HG03103 (cell line): ENCODE measurements around the gene KIF1A.
"Not testable (repeated sequence)": the region's sequence is repeated elsewhere in the genome, so short reads cannot be mapped to it uniquely, and the experiment has no call there.

Experiments
- ATAC-seq: cut with Tn5 transposase; IDR thresholded peaks from one replicate; pipeline ENCODE4 v1.9.1; 2021; ENCODE audit warnings: low read depth; ENCODE audit not compliant: unreplicated experiment

KIF1A gene

DNA sequence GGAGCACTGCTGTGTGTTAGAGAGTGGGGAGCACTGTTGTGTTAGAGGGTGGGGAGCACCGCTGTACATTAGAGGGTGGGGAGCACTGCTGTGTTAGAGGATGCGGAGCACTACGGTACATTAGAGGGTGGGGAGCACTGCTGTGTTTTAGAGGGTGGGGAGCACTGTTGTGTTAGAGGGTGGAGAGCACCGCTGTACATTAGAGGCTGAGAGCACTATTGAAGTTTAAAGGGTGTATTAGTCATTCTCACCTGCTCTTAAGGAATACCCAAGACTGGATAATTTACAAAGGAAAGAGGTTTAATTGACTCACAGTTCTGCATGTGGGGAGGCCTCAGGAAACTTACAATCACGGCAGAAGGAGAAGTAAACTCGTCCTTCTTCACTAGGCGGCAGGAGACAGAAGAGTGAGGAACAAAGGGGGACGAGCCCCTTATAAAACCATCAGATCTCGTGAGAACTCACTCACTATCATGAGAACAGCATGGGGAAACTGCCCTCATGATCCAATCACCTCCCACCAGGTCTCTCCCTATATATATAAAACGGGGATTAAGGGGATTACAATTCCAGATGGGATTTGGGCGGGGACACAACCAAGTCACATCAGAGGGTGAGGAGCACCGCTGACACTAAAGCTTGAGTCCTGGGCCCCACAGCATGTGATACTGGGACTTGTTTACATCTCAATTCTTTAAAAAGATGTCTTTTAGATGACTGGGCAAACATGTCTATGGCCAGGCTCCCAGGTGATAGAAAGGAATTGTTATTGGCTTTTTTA, 29.1 kb upstream of the KIF1A start:
- ATAC-seq = no peak

DNA sequence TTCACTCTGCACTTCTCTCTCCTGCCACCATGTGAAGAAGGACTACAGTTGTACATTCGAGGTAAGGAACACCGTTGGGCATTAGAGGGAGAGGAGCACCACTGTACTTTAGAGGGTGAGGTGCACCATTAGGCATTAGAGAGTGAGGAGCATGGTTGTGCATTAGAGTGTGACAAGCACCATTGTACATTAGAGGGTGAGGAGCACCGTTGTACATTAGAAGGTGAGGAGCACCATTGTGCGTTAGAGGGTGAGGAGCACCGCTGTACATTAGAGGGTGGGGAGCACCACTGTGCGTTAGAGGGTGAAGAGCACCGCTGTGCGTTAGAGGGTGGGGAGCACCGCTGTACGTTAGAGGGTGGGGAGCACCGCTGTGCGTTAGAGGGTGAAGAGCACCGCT, 27.8 kb upstream of the KIF1A start:
- no peak for ATAC-seq

DNA sequence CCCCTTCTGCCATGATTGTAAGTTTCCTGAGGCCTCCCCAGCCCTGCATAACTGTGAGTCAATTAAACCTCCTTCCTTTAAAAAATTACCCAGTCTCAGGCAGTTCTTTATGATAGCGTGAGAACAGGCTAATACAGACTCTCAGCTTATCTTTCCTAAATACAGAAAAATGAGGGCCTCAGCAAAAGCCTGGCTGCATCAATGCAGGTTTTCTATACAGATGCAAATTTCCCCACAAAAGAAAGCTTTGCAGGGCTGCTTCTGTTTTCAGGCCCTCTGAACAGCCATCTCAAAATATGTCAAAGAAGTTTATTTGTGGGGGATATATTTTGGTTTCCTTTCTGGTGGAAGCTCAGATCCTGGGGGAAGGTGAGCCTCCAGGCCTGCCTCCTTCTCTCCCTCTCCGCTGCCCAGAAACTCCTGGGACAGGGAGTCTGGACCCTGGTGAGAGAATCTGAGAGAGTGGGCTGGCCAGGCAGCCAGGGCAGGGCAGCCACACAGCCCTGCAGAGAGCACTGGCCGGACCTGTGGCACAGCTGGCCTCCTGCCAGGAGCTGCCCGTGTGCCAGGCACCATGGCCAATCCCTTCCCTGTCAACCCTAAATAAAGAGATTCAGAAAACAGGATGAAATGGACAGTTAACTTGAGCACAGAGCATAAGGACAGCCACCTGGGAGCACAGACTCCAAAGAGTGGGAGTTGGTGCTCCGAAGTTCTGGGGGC, 27.0 kb upstream of the KIF1A start:
- ATAC-seq = no peak

DNA sequence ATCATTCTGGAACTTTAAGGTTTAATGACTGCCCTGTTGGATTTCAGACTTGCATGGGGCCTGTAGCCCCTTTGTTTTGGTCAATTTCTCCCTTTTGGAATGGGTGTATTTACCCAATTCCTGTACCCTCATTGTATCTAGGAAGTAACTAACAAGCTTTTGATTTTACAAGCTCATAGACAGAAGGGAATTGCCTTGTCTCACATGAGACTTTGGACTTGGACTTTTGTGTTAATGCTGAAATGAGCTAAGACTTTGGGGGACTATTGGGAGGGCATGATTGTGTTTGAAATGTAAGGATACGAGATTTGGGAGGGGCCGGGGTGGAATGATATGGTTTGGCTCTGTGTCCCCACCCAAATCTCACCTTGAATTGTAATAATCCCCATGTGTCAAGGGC, 26.3 kb upstream of the KIF1A start:
- not testable (repeated sequence) for ATAC-seq

DNA sequence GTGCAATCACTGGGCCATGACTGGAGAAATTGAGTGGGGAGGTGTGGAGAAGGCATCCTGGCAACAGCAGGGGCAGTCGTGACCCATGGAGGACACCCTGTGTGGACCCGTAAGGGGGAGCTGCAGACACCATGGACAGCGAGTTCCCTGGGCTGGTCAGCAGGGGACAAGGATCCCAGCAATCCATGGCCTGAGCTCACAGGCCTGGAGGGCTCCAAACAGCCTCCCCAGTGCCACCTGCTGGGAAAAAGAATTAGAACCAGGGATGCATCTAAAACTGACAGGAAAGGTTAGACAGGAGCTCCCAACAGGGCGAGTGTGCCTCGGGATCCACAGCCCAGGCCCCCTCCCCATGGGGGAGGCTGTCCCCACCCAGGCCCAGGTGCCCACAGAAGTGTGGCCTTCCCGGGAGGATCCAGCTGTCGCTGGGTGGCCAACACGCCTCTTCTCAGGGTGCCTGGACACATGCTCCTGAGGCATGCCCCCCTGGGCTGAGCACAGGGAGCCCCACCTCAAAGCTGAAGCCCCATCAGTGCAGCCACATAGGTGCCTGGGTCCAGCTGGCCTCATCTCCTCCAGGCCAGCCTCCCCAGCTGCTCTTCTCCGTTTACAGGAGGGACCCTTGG, 20.5 kb upstream of the KIF1A start:
- ATAC-seq = no peak

DNA sequence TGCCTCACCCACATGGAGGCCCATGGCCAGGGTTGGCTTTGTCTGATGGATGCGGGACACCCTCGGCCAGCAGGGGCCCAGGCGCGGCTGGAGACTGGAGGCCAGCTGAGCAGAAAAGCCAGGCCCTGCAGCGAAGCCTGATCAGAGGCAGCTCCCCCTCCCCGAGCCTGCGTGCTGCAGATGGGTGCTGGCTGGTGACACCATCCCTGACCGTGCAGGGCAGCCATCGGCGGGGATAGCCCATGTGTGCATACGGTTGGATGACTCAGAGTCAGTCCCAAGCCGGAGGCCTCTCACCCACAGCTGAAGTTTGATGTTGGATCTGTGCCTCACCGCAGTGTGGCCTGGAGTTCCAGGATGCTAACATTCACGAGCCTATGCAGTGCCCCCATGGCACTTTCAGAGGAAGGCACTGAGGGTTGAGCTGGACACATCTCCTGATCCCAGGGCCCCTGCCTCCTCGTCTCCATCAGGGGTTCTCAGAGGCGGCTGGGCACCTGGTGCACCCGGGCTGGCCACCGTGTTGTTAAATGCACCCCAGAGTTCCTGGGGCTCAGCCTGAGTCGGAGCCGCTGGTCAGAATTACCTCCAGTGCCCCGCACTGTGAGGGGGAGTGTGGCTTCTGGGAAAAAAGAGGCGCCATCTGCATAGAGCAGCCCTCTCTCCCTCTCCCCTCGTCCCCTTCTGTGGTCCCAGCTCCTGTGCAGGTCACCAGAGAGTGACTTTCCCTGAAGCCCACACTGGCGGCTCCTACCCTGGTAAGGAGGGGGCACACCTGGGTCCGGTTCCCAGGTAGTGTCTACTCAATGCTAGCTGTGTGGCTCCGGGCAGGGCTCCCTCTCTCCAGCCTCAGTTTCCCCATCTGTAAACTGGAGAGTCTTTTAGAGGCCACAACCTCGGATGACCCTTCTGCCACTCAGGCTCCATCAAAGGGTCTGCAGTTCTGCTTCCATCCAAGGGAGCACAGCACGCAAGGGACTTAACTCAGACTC, 19.4 kb upstream of the KIF1A start:
- ATAC-seq = no peak

DNA sequence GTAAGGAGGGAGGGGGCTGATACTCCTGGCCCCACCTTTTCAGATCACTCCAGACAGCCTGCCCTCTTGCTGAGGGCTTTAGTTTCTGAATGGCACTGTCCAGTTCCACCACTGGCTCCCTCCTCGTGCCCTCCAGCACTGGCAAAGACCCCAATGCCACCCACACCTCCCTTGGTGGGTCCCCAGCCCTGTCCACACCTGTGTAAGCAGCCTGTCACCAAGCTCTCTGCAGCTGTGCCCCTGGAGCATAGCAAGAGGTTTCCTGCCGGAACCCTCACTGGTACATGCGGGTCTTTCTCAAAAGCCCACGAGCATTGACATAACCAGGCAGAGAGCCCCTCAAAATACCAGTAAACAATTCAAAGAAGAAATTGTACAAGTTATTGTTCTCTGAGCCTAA, 17.6 kb upstream of the KIF1A start:
- no peak for ATAC-seq

DNA sequence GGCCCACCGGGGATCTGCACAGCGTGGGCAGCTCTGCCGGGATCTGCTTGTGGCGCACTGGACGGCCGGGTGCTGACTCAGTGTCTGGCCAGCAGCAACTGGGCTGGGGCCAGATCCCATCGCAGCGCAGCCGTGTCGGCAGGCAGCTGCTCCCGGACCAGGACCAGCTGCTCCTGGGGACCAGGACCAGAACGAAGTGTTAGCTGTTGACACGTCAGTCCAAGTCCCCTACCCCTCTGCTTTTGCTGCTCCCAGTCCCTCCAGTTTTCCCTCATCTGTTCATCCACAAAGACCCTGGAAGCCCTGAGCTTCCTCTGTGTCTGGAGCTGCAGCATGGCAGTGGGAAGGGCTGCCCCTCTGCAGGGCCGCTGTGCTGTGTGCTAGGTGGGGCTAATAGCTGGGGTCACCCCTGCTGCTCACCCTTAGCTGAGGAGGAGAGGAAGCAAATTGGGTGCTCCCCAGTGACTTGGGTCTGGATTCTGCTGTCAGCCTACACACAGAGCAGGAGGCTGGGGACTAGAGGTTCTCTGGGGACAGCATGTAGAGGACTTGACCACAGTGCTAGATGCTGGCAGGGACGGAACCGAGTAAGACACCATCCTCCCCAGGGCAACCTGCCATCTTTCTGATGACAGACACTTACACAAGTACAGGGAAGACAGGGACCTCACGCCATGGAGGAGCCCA, 16.9 kb upstream of the KIF1A start:
- no peak for ATAC-seq

DNA sequence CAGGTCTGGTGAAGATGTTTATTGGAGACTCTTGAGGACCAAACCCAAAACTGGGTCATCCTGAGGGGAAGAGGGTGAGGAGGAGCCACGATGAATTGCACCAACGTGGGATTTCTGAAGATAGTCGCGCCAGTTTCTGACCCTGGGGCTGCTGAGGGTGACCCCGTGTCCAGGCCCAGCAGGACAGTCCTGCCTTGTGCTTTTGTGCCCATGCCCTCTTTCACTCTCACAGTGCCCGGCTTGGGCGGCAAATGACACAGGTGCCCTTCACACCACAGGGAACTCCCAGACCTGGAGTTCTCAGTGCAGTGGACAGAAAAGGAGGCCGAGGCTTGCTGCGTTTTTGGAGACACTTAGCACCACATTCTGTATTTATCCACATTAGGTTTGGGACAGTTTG, 15.5 kb upstream of the KIF1A start:
- no peak for ATAC-seq

DNA sequence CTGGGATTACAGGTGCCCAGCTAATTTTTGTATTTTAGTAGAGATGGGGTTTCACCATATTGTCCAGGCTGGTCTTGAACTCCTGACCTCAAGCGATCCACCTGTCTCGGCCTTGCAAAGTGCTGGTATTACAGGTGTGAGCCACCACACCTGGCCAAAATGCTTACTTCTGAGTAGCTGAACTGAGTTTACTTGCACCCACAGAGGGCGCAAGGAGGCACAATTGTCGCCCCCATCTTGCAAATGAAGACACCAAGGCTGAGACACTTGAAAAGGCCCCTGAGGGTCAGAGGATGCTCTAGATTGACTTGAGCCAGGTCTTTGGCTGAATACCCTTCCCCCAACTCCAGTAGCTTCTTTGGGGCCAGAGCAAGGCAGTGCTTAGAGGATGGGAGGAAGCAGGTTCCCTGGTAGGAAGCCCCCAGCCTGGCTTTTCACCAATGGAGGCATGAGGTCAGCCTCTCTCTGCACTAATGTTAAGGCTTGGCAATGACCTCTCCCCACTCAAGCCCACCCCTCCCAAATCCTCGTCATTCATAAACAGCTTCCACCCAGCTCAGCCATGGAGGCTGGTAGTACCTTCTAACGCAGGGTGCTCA, 14.5 kb upstream of the KIF1A start:
- no peak for ATAC-seq

DNA sequence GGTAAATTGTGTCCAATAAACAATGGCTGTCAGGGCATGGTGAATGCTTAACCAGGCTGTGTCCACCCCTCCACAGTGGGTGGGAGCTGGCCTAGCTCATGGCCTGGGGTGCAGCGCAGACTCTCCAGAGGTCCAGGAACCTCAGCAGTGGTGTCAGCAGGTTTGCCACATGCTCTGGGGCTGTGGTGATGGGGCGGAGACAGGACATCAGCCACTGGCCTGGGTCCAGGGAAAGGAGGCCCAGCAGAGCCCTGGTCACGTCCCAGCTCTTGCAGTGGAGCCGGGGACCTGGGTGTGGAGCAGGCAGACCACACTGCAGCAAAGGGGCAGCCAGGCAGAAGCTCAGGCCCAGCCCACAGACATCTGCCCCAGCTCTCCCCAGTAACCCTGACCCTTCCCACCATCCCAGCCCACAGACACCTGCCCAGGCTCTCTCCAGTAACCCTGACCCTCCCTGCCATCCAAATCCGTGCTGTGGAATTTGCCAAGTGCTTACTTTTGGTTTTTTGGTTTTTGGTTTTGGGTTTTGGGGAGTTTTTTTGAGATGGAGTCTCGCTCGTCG, 13.8 kb upstream of the KIF1A start:
- no peak for ATAC-seq

DNA sequence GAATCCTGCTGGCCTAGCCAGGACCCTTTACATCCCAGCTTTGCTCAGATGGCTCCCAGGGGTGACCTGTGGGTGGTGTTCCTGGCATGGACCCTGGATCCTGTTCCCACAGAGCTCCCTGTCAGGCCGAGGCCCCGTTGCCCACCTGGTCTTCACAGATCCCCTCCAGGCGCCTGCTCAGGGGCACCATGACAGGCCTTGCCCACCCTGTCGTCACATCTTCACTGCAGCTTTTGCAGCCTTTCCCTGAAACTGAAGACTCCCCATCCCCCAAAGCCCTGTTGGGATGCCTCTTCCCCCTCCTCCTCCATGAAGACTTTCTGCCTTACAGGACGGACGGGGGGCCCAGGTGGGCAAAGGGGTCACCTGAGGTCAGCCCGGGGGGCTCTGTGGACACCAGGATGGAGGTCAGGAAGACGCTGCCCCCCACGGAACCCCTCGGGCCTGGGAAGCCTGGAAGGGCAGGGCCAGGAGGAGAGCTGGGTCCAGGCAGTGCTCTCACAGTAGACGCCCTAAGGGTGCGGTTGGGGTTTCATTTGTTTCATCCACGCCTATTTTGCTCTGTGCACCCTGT, 13.0 kb upstream of the KIF1A start:
- ATAC-seq = no peak

DNA sequence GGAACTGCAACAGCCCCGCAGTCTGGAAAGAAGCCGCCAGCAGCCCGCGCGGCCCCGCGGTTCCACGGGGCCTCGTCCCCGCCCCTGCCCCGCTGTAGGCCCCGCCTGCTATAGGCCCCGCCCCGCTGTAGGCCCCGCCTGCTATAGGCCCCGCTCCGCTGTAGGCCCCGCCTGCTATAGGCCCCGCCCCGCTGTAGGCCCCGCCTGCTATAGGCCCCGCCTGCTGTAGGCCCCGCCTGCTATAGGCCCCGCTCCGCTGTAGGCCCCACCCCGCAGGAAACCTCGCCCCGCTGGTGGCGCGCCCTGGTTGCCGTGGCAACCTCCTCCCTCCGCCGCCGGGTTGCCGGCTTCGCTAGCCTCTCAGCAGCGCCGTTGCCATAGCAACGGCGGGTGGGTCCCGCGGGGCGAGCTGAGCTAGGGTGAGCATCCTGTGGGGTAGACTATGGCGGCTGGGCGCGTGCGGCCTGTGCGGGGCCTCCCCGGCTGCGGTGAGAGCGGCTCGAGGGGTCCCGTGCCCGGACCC, 12.2 kb upstream of the KIF1A start:
- peak; percentile 92 for ATAC-seq

DNA sequence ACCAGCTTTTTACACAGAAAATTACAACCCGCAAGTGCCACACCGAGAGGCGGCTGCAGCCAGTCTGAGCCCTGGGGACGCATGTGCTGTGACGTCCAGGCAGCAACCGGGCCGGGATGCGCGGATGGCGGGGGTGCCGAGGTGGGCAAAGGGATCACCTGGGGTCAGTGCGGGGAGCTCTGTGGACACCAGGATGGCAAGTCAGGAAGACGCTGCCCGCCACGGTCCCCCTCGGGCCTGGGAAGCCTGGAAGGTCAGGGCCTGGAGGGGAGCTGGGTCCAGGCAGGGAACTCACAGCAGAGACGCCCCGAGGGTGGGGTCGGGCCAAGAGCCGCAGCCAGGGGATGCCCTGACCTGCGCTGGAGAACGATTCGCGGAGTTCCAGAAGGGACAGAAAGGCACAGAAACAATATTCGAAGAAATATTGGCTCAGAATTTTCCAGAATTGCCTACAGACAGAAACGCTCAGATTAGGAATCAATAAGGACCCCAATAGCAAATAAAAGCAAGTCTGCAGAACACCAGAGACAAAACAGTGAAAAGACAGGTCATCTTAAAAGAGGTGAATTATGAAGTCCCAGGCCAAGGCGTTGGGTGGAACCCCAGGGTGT, 11.7 kb upstream of the KIF1A start:
- no peak for ATAC-seq

DNA sequence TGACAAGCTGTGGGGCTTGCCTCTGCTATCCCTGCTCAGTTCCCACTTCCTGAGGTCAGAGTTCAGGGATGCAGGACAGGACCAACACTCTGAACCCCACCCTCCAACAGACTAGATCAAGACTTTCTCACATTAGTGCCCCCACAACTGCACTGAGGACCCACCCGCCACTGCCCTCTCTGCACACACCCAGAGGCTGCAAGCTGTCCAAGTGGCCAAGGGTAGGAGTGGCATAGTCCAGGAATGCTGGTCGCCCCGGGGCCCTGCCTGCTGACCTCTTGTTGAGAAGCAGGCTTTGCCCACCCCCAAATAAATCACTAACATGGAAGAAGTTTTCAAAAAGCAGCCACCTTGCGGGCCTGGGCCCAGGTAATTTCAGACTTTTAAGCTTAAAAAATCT, 5.5 kb upstream of the KIF1A start:
- no peak for ATAC-seq

DNA sequence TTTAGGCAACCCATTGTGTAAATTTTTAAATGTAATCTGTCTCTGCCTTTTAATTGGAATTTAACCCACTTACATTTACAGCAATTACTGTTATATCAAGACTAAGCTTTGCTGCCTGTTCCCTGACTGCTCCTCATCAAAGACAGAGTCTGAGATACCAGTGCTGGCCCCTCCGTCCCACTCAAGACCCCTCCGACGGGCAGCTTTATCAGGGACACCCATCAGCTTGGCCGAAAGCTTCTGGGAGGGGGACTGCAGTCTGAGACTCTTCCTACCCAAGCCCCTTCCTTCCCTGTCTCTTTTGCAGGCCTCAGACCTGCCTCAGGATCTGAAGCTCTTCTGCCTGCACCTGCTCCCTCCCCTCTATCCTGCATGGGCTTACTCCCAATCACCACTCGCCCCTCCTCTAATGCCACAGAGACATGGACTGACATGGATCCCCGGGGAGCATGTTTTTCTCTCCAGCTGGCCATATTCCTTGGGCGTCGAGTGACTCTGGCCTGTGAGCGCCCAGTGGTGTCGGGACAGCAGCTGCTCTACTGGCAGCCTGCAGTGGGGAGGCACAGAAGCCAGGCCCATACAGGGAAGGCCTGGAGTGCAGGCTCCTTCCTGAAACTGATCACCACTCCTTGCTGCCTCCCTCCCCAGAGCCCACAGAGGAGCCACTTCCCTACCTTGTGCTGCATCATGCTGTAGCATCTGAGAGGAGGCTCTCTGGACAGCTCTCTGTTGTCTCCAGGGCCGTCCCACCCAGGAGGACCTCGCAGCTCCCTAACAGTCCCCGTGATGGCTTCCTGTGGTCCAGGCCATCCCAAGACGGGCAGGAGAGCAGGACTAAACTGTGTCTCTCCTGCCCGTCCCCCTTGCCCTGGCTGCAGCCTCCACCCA, 3.7 kb upstream of the KIF1A start:
- no peak for ATAC-seq

DNA sequence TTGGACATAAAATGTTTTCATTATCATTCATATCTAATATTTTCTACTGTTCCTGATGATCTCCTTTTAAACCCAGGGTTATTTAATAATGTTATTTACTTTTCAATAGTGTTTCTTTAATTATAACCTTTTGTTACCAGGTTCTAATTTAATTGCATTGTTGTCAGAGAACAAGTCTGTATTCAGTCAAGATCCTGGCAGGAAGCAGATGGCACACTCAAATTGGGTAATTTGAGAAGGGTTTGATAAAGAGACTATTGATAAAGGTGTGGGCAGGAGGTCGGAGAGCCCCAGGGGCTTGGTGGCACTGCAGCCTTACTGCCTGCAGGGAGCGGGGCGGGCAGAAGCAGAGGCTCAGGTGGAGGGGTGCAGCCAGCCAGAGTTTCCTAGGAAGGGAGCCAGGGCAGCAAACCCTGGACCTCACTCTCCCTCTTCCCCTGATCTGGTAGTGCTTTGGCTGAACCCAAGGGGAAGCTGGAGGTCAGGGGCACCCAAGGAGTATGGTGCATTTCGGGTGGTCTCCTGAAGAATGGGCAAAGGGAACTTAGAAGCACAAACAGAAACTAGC, 2.3 kb upstream of the KIF1A start:
- no peak for ATAC-seq
